Right atrium auricular region (tissue), 2 donors: ENCODE results near the gene AKR7A2. TPM values are rescaled to one million over a fixed set of nuclear protein-coding genes. Genes with fewer than 3 reads are reported as not detected.
"Not testable (repeated sequence)": the region's sequence is repeated elsewhere in the genome, so short reads cannot be mapped to it uniquely, and the experiment has no call there.

Experiments
- DNase-seq: peaks from one replicate; pipeline ENCODE4 v3.0.0-alpha.2; 2019; ENCODE audit warnings: low spot score
- H3K27ac ChIP-seq, 2 donors: fragments of 200-600 bp; sonication (generic); 1 replicate in 1 of 2; 2 replicates in 1 of 2; pipeline ENCODE4 v1.5.1; 2016 to 2019
- H3K27me3 ChIP-seq, 2 donors: fragments of 200-600 bp; sonication (generic); one replicate each; pipeline versions ENCODE4 v1.5.1 to v1.6.0; 2017 to 2019
- H3K36me3 ChIP-seq: fragments of 200-600 bp; sonication (generic); one replicate; pipeline ENCODE4 v1.5.1; 2016
- H3K4me1 ChIP-seq, 2 donors: fragments of 200-600 bp; sonication (generic); one replicate each; pipeline versions ENCODE4 v1.5.1 to v1.6.0; 2017 to 2019
- H3K4me3 ChIP-seq, 2 donors: fragments of 200-600 bp; sonication (generic); 1 replicate in 1 of 2; 2 replicates in 1 of 2; pipeline ENCODE4 v1.5.1; 2017 to 2019; ENCODE audit warnings: mild to moderate bottlenecking in 1 of 2, moderate library complexity in 1 of 2
- H3K9me3 ChIP-seq, 2 donors: fragments of 200-600 bp; sonication (generic); one replicate each; pipeline ENCODE4 v1.5.1; 2019
- CTCF ChIP-seq, 2 donors: fragments of 200-600 bp; sonication (generic); IDR thresholded peaks; one replicate each; pipeline ENCODE4 v1.5.1; 2019; ENCODE audit warnings: antibody characterized with exemption in 2 of 2
- total RNA-seq, 2 donors: library from RNA; depleted of rRNA; stranded (reverse); fragments of >200 nt; gene quantifications; one replicate each; pipeline ENCODE4 v1.1.0, GENCODE V29; 2016

AKR7A2 gene
- total RNA-seq, 2 donors from 2014 or later = 51.1 to 69.3 TPM

- Histone ChIP-seq H3K9me3 (no peaks in the 10 kb centered on the region), H3K4me3 (no peak overlapping the region), H3K4me1 (peaks cover 0 to 7% of the 10 kb centered on the region in 2 donors), H3K27me3 (no peaks in the 10 kb centered on the region), H3K36me3 (no peaks in the 10 kb centered on the region), H3K27ac (no peak overlapping the region)
- TF ChIP-seq CTCF (IDR thresholded peaks at IDR 0.05) = no peak
- no peak for DNase-seq
Observed at GRCh38 chr1:19287436-19288185, 24.3 kb downstream of the AKR7A2 start.

GRCh38 chr1:19285807-19286206 is 26.1 kb downstream of the AKR7A2 start:
- not testable (repeated sequence) for H3K27ac ChIP-seq, H3K4me3 ChIP-seq, DNase-seq, H3K9me3 ChIP-seq, H3K27me3 ChIP-seq, H3K36me3 ChIP-seq, H3K4me1 ChIP-seq

- not testable (repeated sequence) for H3K27me3 ChIP-seq, H3K4me1 ChIP-seq, DNase-seq, H3K4me3 ChIP-seq, H3K27ac ChIP-seq, H3K9me3 ChIP-seq, H3K36me3 ChIP-seq
Observed at GRCh38 chr1:19285366-19285765, 26.6 kb downstream of the AKR7A2 start.

- no peak for TF ChIP-seq CTCF (IDR thresholded peaks at IDR 0.05)
- no peak overlapping the region for H3K27ac ChIP-seq
- no peak overlapping the region for H3K4me3 ChIP-seq
- H3K4me1 ChIP-seq = peaks cover 0 to 7% of the 10 kb centered on the region in 2 donors
- H3K27me3 ChIP-seq = no peaks in the 10 kb centered on the region
- no peak for DNase-seq
- H3K9me3 ChIP-seq = no peaks in the 10 kb centered on the region
- H3K36me3 ChIP-seq = no peaks in the 10 kb centered on the region
Observed at GRCh38 chr1:19284881-19285280, 27.1 kb downstream of the AKR7A2 start.

GRCh38 chr1:19283891-19284290 is 28.1 kb downstream of the AKR7A2 start:
- Histone ChIP-seq H3K4me1 (peaks cover 0 to 3% of the 10 kb centered on the region in 2 donors), H3K36me3 (no peaks in the 10 kb centered on the region), H3K4me3 (no peak overlapping the region), H3K27ac (no peak overlapping the region), H3K9me3 (no peaks in the 10 kb centered on the region), H3K27me3 (no peaks in the 10 kb centered on the region)
- DNase-seq = no peak
- TF ChIP-seq CTCF (IDR thresholded peaks at IDR 0.05) = no peak

GRCh38 chr1:19274636-19275035 is 37.3 kb downstream of the AKR7A2 start:
- Histone ChIP-seq H3K4me1 (no peaks in the 10 kb centered on the region), H3K9me3 (no peaks in the 10 kb centered on the region), H3K27me3 (no peaks in the 10 kb centered on the region), H3K4me3 (no peak overlapping the region), H3K36me3 (no peaks in the 10 kb centered on the region), H3K27ac (no peak overlapping the region)
- TF ChIP-seq CTCF (IDR thresholded peaks at IDR 0.05) = no peak
- DNase-seq = no peak

- not testable (repeated sequence) for H3K4me1 ChIP-seq, H3K9me3 ChIP-seq, H3K36me3 ChIP-seq, H3K27ac ChIP-seq, H3K4me3 ChIP-seq, DNase-seq, H3K27me3 ChIP-seq
Observed at GRCh38 chr1:19273844-19274531, 38.0 kb downstream of the AKR7A2 start.
